Sigmoid colon (tissue), 4 donors: ENCODE measurements around the gene OLFM2.

Experiments
- CTCF ChIP-seq, 4 experiments: fragments of 450-650 bp in 3 of 4; fragments of 200-600 bp in 1 of 4; IDR thresholded peaks; one replicate each; pipeline ENCODE4 v1.5.1; 2016 to 2019; ENCODE audit warnings: antibody characterized with exemption in 4 of 4, mild to moderate bottlenecking in 3 of 4, moderate library complexity in 2 of 4
- EP300 ChIP-seq, 4 donors: sonication (generic); formaldehyde crosslinking; IDR thresholded peaks; one replicate each; pipeline ENCODE4 v1.6.1; 2017; ENCODE audit warnings: antibody characterized with exemption in 4 of 4
- POLR2A ChIP-seq, 2 donors: fragments of 450-650 bp; IDR thresholded peaks; one replicate each; pipeline ENCODE4 v1.6.1; 2016; ENCODE audit warnings: antibody characterized with exemption in 2 of 2, mild to moderate bottlenecking in 2 of 2, moderate library complexity in 2 of 2
- POLR2AphosphoS5 ChIP-seq, 4 donors: sonication (generic); formaldehyde crosslinking; IDR thresholded peaks; one replicate each; pipeline ENCODE4 v1.6.1; 2017; ENCODE audit warnings: antibody characterized with exemption in 4 of 4

DNA sequence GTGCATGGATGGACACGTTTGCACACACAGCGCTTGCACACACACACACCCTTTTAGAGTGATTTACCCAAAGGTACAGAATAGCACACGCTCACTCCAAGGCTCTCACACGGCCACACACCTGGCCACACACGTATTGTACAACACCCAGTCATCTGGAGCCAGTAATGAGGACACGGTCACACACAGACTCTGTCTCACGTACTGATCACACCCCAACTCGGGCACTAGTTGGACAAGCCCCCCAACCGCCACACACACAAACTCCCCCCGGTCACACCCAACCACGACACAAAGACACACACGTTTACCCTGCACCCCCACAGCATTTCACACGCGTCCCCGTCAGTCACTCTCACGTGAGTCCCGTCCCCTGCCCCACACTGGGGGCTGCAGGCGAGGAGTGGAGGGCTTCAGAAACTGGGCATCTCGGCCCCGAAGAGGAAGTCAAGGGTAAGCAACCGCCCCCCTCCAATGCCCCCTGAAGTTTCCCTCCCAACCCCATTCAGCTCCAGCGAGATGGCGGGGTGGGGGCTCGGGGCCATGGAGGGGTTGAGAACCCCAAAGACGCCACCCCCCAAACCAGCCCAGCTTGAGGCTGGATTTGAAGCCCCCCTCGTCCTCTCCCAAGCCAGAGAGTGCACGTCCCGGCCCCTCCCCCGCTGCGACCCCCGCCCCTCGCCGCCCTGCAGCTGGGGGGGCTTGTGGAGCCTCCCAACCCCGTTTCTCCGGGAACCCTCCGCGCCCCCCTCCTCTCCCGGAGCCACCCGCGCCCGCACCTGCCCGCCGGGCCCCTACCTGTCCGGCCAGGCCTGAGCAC lies 599 bp downstream of the OLFM2 start:
- TF ChIP-seq EP300 (IDR thresholded peaks at IDR 0.05) (no peak), CTCF (IDR thresholded peaks at IDR 0.05) (no peak), POLR2AphosphoS5 (IDR thresholded peaks at IDR 0.05) (no peak), POLR2A (IDR thresholded peaks at IDR 0.05) (no peak)
